ENCODE measurements around the gene MSH4.
A peak's percentile ranks its signal among the peaks of the same experiment; 100 is the strongest.
"Not testable (repeated sequence)": the region's sequence is repeated elsewhere in the genome, so short reads cannot be mapped to it uniquely, and the experiment has no call there.

Gene MSH4

DNA sequence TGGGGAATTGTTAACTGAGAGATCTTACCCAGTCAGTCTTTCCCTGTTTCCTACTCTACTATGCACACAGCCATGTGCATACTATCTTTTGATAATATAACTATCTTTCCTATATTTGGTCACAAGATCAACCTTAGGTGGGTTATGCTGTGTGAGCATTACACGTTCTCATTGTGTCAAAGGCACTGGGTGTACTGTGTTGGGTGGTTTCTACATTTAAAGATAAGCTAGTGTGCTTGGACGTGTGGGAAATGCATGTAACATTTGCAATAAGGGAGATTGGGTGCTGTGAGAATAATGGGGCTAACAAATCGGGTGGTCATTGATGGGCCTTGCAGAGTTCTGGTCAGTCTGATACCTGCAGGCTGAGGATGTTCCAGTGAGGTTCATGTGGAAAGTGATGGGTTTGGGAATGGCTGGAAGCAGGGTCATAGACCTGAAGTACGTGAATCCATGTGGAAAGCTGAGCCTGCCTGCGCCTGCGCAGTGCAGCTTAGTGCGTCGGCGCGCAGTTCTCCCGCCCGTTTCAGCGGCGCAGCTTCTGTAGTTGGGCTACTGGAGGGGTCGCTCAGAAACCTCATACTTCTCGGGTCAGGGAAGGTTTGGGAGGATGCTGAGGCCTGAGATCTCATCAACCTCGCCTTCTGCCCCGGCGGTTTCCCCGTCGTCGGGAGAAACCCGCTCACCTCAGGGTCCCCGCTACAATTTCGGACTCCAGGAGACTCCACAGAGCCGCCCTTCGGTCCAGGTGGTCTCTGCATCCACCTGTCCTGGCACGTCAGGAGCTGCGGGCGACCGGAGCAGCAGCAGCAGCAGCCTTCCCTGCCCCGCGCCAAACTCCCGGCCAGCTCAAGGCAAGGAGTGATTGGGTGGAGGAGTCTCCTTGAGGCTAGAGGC is at the start of gene MSH4:
Gene MSH4 (plus strand): TSS at position 507 of the 897 bp plus-strand sequence. CDS start 104 bp downstream, at position 611.
- no peak for FAIRE-seq

GRCh38 chr1:75757210-75757609 is 39.5 kb upstream of the MSH4 start:
- FAIRE-seq: not testable (repeated sequence)

GRCh38 chr1:75758543-75758942 is 38.1 kb upstream of the MSH4 start:
- FAIRE-seq: not testable (repeated sequence)

- no peak for FAIRE-seq
Observed at GRCh38 chr1:75764057-75764655, 32.5 kb upstream of the MSH4 start.

- FAIRE-seq: no peak
Observed at GRCh38 chr1:75765697-75766355, 30.9 kb upstream of the MSH4 start.

GRCh38 chr1:75768016-75768415 is 28.7 kb upstream of the MSH4 start:
- FAIRE-seq: no peak

GRCh38 chr1:75770761-75771160 is 25.9 kb upstream of the MSH4 start:
- FAIRE-seq: no peak

DNA sequence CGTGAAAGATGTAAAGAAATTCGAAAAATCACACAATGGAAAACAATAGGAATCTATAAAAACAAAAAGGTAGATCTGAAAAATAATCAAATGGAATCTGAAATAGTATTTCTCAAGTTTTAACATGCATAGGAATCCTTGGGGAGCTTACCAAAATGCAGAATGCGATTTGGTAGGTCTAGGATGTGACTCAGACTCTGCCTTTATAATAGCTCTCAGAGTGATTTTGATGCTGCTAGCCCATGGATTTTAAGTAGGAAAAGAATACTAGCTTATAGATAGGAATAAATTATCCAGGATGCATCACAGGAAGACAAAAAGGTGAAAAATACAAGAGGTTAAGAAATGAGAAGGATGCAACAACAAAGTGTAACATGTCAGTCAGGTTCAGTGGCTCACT is 24.7 kb upstream of the MSH4 start:
- no peak for FAIRE-seq

DNA sequence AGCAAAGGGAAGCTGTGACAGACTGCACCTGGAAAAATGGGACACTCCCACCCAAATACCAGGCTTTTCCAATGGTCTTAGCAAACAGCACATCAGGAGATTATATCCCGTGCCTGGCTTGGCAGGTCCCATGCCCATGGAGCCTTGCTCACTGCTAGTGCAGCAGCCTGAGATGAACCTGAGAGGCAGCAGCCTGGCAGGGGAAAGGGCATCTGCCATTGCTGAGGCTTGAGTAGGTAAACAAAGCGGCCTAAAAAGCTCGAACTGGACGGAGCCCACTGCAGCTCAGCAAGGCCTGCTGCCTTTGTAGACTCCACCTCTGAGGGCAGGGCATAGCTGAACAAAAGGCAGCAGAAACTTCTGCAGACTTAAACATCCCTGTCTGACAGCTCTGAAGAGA is 18.9 kb upstream of the MSH4 start:
- FAIRE-seq: not testable (repeated sequence)

DNA sequence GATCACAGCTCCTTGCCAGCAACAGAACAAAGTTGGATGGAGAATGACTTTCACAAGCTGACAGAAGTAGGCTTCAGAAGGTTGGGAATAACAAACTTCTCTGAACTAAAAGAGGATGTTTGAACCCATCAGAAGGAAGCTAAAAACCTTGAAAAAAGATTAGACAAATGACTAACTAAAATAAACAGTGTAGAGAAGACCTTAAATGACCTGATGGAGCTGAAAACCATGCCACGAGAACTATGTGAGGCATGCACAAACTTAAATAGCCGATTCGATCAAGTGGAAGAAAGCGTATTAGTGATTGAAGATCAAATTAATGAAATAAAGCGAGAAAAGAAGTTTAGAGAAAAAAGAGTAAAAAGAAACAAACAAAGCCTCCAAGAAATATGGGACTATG is 18.0 kb upstream of the MSH4 start:
- not testable (repeated sequence) for FAIRE-seq

GRCh38 chr1:75780183-75780582 is 16.5 kb upstream of the MSH4 start:
- FAIRE-seq: not testable (repeated sequence)

DNA sequence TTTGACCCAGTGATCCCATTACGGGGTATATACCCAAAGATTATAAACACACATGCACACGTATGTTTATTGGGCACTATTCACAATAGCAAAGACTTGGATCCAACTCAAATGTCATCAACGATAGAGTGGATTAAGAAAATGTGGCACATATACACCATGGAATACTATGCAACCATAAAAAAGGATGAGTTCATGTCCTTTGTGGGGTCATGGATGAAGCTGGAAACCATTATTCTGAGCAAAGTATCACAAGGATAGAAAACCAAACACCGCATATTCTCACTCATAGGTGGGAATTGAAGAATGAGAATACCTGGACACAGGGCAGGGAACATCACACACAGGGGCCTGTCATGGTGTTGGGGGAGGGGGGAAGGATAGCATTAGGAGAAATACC is 12.8 kb upstream of the MSH4 start:
- not testable (repeated sequence) for FAIRE-seq

- FAIRE-seq: no peak
Observed at GRCh38 chr1:75785320-75785982, 11.2 kb upstream of the MSH4 start.

- FAIRE-seq: peak; percentile 82
Observed at GRCh38 chr1:75785983-75786853, 10.5 kb upstream of the MSH4 start, which contains the start of gene RABGGTB. RABGGTB (plus strand) TSS chr1:75786256; CDS start chr1:75786272, 16 bp downstream.

GRCh38 chr1:75786901-75787493 is 9.7 kb upstream of the MSH4 start:
- no peak for FAIRE-seq

GRCh38 chr1:75787524-75787923 is 9.2 kb upstream of the MSH4 start:
- FAIRE-seq: no peak

DNA sequence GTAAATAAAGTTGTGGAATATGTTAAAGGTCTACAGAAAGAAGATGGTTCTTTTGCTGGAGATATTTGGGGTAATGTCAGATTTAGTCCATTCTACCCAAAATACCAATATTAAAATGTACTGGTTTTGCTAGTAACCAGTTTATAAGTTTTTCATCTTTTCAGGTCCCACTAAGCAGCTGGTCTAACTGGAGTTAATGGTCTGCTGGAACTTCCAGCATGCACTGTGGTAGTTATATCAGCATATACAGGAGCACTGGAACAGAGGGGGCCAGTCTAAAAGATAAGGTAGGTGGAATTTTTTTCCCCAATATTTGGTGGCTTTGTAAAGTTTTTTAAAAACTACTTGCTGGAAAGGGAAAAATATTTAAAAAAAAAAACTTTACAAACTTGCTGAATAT is 6.7 kb upstream of the MSH4 start:
- FAIRE-seq: no peak

GRCh38 chr1:75791022-75791421 is 5.7 kb upstream of the MSH4 start:
- no peak for FAIRE-seq

GRCh38 chr1:75792091-75792490 is 4.6 kb upstream of the MSH4 start:
- no peak for FAIRE-seq

- no peak for FAIRE-seq
Observed at GRCh38 chr1:75794382-75794781, 2.3 kb upstream of the MSH4 start.

GRCh38 chr1:75795703-75796193 is 934 bp upstream of the MSH4 start:
- no peak for FAIRE-seq

All from endometrium (tissue), 2 donors.